ENCODE data around the gene CIPC. TPM values are rescaled to one million over a fixed set of nuclear protein-coding genes. Genes with fewer than 3 reads are reported as not detected.
A peak's percentile ranks its signal among the peaks of the same experiment; 100 is the strongest.

Gene CIPC
- total and polyA plus RNA-seq, 2 donors = 10.5 to 11.7 TPM

GRCh38 chr14:77125281-77125801 is 27.3 kb downstream of the CIPC start:
- H3K27ac ChIP-seq (ENCODE audit: low read depth in 1 of 2, low read length in 1 of 2) = no peak overlapping the region
- 14% methylated on average over 30 of the region's 30 CpGs for WGBS
- H3K36me3 ChIP-seq (ENCODE audit: control insufficient read depth in 2 of 2, insufficient read depth in 2 of 2, low read length in 1 of 2) = no peaks in the 10 kb centered on the region
- H3K4me1 ChIP-seq (ENCODE audit: control insufficient read depth in 2 of 2, insufficient read depth in 2 of 2, low read length in 2 of 2) = peaks cover 3 to 49% of the 10 kb centered on the region in 2 donors
- H3K9me3 ChIP-seq (ENCODE audit: control insufficient read depth in 2 of 2, insufficient read depth in 1 of 2, low read length in 1 of 2) = no peaks in the 10 kb centered on the region
- no peak for DNase-seq (ENCODE audit: low read depth in 6 of 9, low spot score in 9 of 9)
- H3K4me3 ChIP-seq (ENCODE audit: low read length in 2 of 2) = peak overlapping the region; percentile 9 to 28
- H3K27me3 ChIP-seq (ENCODE audit: control insufficient read depth in 2 of 2, insufficient read depth in 1 of 2, low read length in 1 of 2) = peaks cover 13 to 56% of the 10 kb centered on the region in 2 donors

GRCh38 chr14:77125823-77126325 is 27.8 kb downstream of the CIPC start:
- no peak for DNase-seq (ENCODE audit: low read depth in 6 of 9, low spot score in 9 of 9)
- 95% methylated on average over 8 of the region's 8 CpGs for WGBS
- no peaks in the 10 kb centered on the region for H3K36me3 ChIP-seq (ENCODE audit: control insufficient read depth in 2 of 2, insufficient read depth in 2 of 2, low read length in 1 of 2)
- no peak overlapping the region for H3K4me3 ChIP-seq (ENCODE audit: low read length in 2 of 2)
- peaks cover 13 to 60% of the 10 kb centered on the region in 2 donors for H3K27me3 ChIP-seq (ENCODE audit: control insufficient read depth in 2 of 2, insufficient read depth in 1 of 2, low read length in 1 of 2)
- peaks cover 3 to 44% of the 10 kb centered on the region in 2 donors for H3K4me1 ChIP-seq (ENCODE audit: control insufficient read depth in 2 of 2, insufficient read depth in 2 of 2, low read length in 2 of 2)
- H3K27ac ChIP-seq (ENCODE audit: low read depth in 1 of 2, low read length in 1 of 2) = no peak overlapping the region
- H3K9me3 ChIP-seq (ENCODE audit: control insufficient read depth in 2 of 2, insufficient read depth in 1 of 2, low read length in 1 of 2) = no peaks in the 10 kb centered on the region

GRCh38 chr14:77126461-77126990 is 28.5 kb downstream of the CIPC start:
- Histone ChIP-seq H3K4me1 (ENCODE audit: control insufficient read depth in 2 of 2, insufficient read depth in 2 of 2, low read length in 2 of 2) (peaks cover 3 to 38% of the 10 kb centered on the region in 2 donors), H3K27ac (ENCODE audit: low read depth in 1 of 2, low read length in 1 of 2) (no peak overlapping the region), H3K9me3 (ENCODE audit: control insufficient read depth in 2 of 2, insufficient read depth in 1 of 2, low read length in 1 of 2) (no peaks in the 10 kb centered on the region), H3K27me3 (ENCODE audit: control insufficient read depth in 2 of 2, insufficient read depth in 1 of 2, low read length in 1 of 2) (peaks cover 13 to 62% of the 10 kb centered on the region in 2 donors), H3K36me3 (ENCODE audit: control insufficient read depth in 2 of 2, insufficient read depth in 2 of 2, low read length in 1 of 2) (no peaks in the 10 kb centered on the region), H3K4me3 (ENCODE audit: low read length in 2 of 2) (no peak overlapping the region)
- DNase-seq (ENCODE audit: low read depth in 6 of 9, low spot score in 9 of 9) = no peak
- WGBS = 63% methylated on average over 4 of the region's 4 CpGs

- WGBS = 88% methylated on average over 6 of the region's 6 CpGs
- Histone ChIP-seq H3K4me1 (ENCODE audit: control insufficient read depth in 2 of 2, insufficient read depth in 2 of 2, low read length in 2 of 2) (peaks cover 0 to 20% of the 10 kb centered on the region in 2 donors), H3K27me3 (ENCODE audit: control insufficient read depth in 2 of 2, insufficient read depth in 1 of 2, low read length in 1 of 2) (peaks cover 13 to 70% of the 10 kb centered on the region in 2 donors), H3K36me3 (ENCODE audit: control insufficient read depth in 2 of 2, insufficient read depth in 2 of 2, low read length in 1 of 2) (no peaks in the 10 kb centered on the region), H3K27ac (ENCODE audit: low read depth in 1 of 2, low read length in 1 of 2) (no peak overlapping the region), H3K4me3 (ENCODE audit: low read length in 2 of 2) (no peak overlapping the region), H3K9me3 (ENCODE audit: control insufficient read depth in 2 of 2, insufficient read depth in 1 of 2, low read length in 1 of 2) (no peaks in the 10 kb centered on the region)
- DNase-seq (ENCODE audit: low read depth in 6 of 9, low spot score in 9 of 9) = no peak
These were observed 30.4 kb downstream of the CIPC start for GRCh38 chr14:77128414-77128891.

GRCh38 chr14:77130386-77130785 is 32.3 kb downstream of the CIPC start:
- DNase-seq (ENCODE audit: low read depth in 6 of 9, low spot score in 9 of 9) = no peak
- H3K36me3 ChIP-seq (ENCODE audit: control insufficient read depth in 2 of 2, insufficient read depth in 2 of 2, low read length in 1 of 2) = no peaks in the 10 kb centered on the region
- WGBS = 84% methylated on average over 3 of the region's 3 CpGs
- no peak overlapping the region for H3K27ac ChIP-seq (ENCODE audit: low read depth in 1 of 2, low read length in 1 of 2)
- H3K4me3 ChIP-seq (ENCODE audit: low read length in 2 of 2) = no peak overlapping the region
- peaks cover 4 to 63% of the 10 kb centered on the region in 2 donors for H3K27me3 ChIP-seq (ENCODE audit: control insufficient read depth in 2 of 2, insufficient read depth in 1 of 2, low read length in 1 of 2)
- H3K9me3 ChIP-seq (ENCODE audit: control insufficient read depth in 2 of 2, insufficient read depth in 1 of 2, low read length in 1 of 2) = no peaks in the 10 kb centered on the region
- H3K4me1 ChIP-seq (ENCODE audit: control insufficient read depth in 2 of 2, insufficient read depth in 2 of 2, low read length in 2 of 2) = peaks cover 0 to 7% of the 10 kb centered on the region in 2 donors

GRCh38 chr14:77131206-77131605 is 33.1 kb downstream of the CIPC start:
- 75% methylated on average over 2 of the region's 2 CpGs for WGBS
- H3K9me3 ChIP-seq (ENCODE audit: control insufficient read depth in 2 of 2, insufficient read depth in 1 of 2, low read length in 1 of 2) = no peaks in the 10 kb centered on the region
- no peak for DNase-seq (ENCODE audit: low read depth in 6 of 9, low spot score in 9 of 9)
- H3K4me1 ChIP-seq (ENCODE audit: control insufficient read depth in 2 of 2, insufficient read depth in 2 of 2, low read length in 2 of 2) = peaks cover 0 to 5% of the 10 kb centered on the region in 2 donors
- H3K27ac ChIP-seq (ENCODE audit: low read depth in 1 of 2, low read length in 1 of 2) = no peak overlapping the region
- no peaks in the 10 kb centered on the region for H3K36me3 ChIP-seq (ENCODE audit: control insufficient read depth in 2 of 2, insufficient read depth in 2 of 2, low read length in 1 of 2)
- peaks cover 0 to 58% of the 10 kb centered on the region in 2 donors for H3K27me3 ChIP-seq (ENCODE audit: control insufficient read depth in 2 of 2, insufficient read depth in 1 of 2, low read length in 1 of 2)
- H3K4me3 ChIP-seq (ENCODE audit: low read length in 2 of 2) = no peak overlapping the region

- peaks cover 0 to 55% of the 10 kb centered on the region in 2 donors for H3K27me3 ChIP-seq (ENCODE audit: control insufficient read depth in 2 of 2, insufficient read depth in 1 of 2, low read length in 1 of 2)
- WGBS = 99% methylated on average over 5 of the region's 5 CpGs
- H3K27ac ChIP-seq (ENCODE audit: low read depth in 1 of 2, low read length in 1 of 2) = no peak overlapping the region
- no peaks in the 10 kb centered on the region for H3K36me3 ChIP-seq (ENCODE audit: control insufficient read depth in 2 of 2, insufficient read depth in 2 of 2, low read length in 1 of 2)
- H3K9me3 ChIP-seq (ENCODE audit: control insufficient read depth in 2 of 2, insufficient read depth in 1 of 2, low read length in 1 of 2) = no peaks in the 10 kb centered on the region
- no peak for DNase-seq (ENCODE audit: low read depth in 6 of 9, low spot score in 9 of 9)
- H3K4me1 ChIP-seq (ENCODE audit: control insufficient read depth in 2 of 2, insufficient read depth in 2 of 2, low read length in 2 of 2) = peaks cover 0 to 5% of the 10 kb centered on the region in 2 donors
- no peak overlapping the region for H3K4me3 ChIP-seq (ENCODE audit: low read length in 2 of 2)
These were observed 33.9 kb downstream of the CIPC start for GRCh38 chr14:77131871-77132486.

- no peak overlapping the region for H3K27ac ChIP-seq (ENCODE audit: low read depth in 1 of 2, low read length in 1 of 2)
- H3K9me3 ChIP-seq (ENCODE audit: control insufficient read depth in 2 of 2, insufficient read depth in 1 of 2, low read length in 1 of 2) = no peaks in the 10 kb centered on the region
- H3K36me3 ChIP-seq (ENCODE audit: control insufficient read depth in 2 of 2, insufficient read depth in 2 of 2, low read length in 1 of 2) = no peaks in the 10 kb centered on the region
- WGBS = 6% methylated on average over 22 of the region's 22 CpGs
- peaks cover 0 to 55% of the 10 kb centered on the region in 2 donors for H3K27me3 ChIP-seq (ENCODE audit: control insufficient read depth in 2 of 2, insufficient read depth in 1 of 2, low read length in 1 of 2)
- peaks cover 0 to 5% of the 10 kb centered on the region in 2 donors for H3K4me1 ChIP-seq (ENCODE audit: control insufficient read depth in 2 of 2, insufficient read depth in 2 of 2, low read length in 2 of 2)
- no peak overlapping the region for H3K4me3 ChIP-seq (ENCODE audit: low read length in 2 of 2)
- peak; percentile 67 to 90 (median 77) for DNase-seq (ENCODE audit: low read depth in 6 of 9, low spot score in 9 of 9)
These were observed 35.8 kb downstream of the CIPC start for GRCh38 chr14:77133720-77134338.

GRCh38 chr14:77139022-77139421 is 41.0 kb downstream of the CIPC start:
- no peak overlapping the region for H3K27ac ChIP-seq (ENCODE audit: low read depth in 1 of 2, low read length in 1 of 2)
- H3K4me1 ChIP-seq (ENCODE audit: control insufficient read depth in 2 of 2, insufficient read depth in 2 of 2, low read length in 2 of 2) = peaks cover 0 to 11% of the 10 kb centered on the region in 2 donors
- H3K9me3 ChIP-seq (ENCODE audit: control insufficient read depth in 2 of 2, insufficient read depth in 1 of 2, low read length in 1 of 2) = peaks cover 0 to 5% of the 10 kb centered on the region in 2 donors
- WGBS = 87% methylated on average over 15 of the region's 15 CpGs
- no peak for DNase-seq (ENCODE audit: low read depth in 6 of 9, low spot score in 9 of 9)
- no peak overlapping the region for H3K4me3 ChIP-seq (ENCODE audit: low read length in 2 of 2)
- H3K27me3 ChIP-seq (ENCODE audit: control insufficient read depth in 2 of 2, insufficient read depth in 1 of 2, low read length in 1 of 2) = peaks cover 38 to 85% of the 10 kb centered on the region in 2 donors
- no peaks in the 10 kb centered on the region for H3K36me3 ChIP-seq (ENCODE audit: control insufficient read depth in 2 of 2, insufficient read depth in 2 of 2, low read length in 1 of 2)
